Kidney tubule cell (primary cell): ENCODE results near the gene RNF43.
"Not testable (repeated sequence)": the region's sequence is repeated elsewhere in the genome, so short reads cannot be mapped to it uniquely, and the experiment has no call there.

Experiments
- DNase-seq: peaks from one replicate; pipeline ENCODE4 v3.0.0-alpha.2; 2018; ENCODE audit warnings: low spot score

The RNF43 gene

DNA sequence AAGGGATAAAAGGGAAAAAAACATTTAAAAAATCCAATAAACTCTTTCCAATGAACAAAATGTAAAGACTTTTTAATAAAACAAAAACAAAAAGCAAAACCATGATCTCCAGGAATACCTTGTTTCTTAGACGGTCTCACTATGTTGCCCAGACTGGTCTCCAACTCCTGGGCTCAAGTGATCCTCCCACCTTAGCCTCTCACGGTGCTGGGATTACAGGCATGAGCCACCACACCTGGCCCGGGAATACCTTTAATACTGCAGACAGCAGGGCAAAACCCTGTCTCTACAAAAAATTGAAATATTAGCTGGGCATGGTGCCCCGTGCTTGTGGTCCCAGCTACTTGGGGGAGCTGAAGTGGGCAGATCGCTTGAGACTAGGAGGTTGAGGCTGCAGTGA lies 7.9 kb downstream of the RNF43 start:
- DNase-seq: no peak

DNA sequence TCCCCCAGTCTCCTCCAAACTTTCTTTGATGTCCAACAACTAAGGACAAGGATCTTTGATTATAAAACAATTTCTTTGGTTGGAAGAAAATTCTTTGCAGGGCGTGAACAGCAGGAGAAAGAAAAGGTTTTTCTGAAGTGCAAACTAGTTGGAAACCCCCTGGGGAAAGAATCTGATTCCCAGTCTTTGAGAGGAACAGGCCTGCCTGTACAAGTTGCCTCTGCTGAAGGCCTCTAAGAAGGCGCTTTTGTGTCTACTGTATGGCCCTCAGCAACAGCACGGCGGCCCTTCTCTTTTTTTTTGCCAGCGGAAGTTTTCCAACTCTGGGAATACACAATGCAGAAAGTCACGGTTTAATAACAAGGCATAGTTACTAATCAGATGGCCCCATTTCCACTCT lies 14.0 kb downstream of the RNF43 start:
- no peak for DNase-seq

DNA sequence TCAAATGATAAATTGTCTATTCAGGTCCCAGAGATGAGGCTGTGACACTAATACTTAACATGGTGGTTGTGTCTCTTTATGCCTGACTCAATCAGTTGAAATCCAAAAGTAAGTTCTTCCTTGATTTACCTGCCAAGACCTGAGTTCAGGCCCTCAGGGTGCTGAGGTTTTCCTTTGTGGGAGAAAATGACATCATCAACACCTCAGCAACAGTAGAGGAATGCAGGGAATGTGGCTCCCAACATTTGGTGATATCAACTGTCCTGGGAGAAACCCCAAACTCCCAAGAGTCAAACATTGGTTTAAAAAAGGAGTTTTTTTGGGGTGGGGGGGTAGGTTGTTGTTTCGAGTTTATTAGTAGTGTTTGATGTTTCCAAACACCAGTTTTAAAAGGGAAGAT lies 14.7 kb downstream of the RNF43 start:
- peak; percentile 83 for DNase-seq

DNA sequence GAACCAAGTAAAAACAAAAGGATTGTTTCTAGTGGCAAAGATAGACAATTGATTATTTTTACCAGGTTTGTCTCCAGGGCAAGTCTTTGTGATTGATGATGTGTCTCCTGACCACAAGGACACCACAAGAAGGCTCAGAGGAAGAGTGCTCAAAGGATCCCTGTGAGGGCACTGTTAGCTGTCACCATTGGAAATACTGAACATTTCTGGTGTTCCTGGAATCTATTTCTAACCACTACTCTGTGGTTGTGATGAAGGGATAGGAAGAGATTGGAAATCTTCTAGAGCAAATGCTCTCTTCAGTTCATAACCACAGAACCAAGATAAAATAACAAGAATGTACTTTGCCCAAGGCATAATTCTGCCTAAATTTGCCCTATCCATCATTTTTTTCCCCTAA lies 15.3 kb downstream of the RNF43 start:
- DNase-seq: peak; percentile 74

DNA sequence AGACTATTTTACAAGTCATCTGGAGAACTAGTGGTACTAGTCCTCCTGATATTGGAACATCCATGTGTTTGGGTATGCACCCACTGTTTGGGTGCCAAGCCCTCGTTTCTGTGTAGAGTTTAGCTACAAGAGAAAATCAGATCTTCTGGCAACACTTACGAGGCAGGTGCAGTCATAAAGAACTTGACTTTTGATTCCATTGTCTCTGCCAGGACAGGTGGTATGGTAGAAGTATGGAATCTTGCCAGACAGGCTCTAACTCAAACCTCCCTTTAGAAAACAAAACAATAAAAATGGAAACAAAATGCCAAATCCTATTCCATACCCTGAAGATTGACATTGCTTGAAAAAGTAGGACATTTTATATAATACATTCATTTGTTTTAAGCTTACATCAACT lies 16.0 kb downstream of the RNF43 start:
- no peak for DNase-seq

DNA sequence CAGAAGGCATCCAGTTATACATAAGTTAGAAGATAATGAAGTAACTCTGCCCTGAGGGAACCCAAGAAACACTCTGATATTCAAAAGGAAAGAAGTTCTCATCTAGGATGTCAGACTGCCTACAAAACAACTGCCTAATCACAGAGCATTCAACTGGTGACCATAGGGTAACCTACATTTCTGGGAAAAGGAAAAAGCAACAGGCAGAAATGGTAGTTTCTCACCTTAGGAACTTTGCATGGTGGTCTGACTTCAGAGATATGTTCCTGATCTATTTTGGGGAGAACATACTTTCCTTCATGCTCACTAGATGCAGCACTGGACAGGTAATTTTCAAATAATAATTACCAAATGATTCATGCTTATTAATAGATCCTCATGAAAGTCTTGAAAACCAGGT lies 16.5 kb downstream of the RNF43 start:
- no peak for DNase-seq

DNA sequence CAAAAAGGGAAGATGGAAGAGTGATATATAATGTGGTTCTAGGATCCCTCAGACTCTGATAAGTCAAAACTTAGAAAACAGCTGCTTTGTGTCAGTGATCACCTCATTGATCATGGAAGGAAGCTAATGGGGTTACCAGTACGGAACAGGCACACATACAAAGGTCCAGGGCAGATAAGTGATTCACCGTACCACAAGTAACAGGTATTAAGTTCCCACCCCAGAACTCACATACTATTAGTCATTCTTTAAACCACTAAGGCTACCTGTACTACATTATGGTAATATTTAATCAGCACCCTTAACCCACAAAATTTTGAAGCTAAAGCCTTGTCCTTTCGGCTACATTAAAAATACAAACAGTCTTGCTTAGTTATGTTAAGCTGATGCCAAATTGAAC lies 17.4 kb downstream of the RNF43 start:
- DNase-seq: peak; percentile 70

DNA sequence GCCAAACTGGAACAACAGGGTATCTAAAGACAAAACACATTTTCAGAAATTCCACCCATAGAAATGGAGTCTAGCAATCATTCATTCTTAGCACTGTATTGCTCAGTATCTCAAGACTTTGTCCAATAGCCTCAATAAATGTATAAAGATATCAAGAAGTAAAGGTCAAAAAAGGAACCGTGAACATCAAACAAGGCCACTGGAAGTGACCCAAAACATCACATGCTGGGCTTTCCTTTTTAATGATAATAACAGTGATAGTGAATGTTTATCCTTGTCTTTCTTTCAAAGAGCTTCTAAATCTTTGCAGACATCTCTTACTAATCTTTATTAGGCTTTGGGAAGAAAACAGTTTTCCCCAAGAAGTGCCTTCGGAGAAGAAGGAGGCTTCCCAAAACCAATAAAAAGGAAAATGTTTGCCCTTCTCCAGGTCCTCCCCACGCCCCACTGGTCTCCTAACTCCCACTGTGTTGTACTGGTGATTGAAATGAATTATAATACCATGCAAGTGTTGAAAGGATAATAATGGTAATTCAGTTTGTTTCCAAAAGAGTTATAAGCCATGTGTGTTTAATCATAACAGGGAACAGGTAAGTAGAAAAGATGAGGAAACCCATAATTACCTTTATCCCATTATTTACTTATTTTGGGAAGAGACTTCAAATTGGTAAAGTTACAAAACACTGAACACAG lies 18.6 kb downstream of the RNF43 start:
- DNase-seq: no peak

DNA sequence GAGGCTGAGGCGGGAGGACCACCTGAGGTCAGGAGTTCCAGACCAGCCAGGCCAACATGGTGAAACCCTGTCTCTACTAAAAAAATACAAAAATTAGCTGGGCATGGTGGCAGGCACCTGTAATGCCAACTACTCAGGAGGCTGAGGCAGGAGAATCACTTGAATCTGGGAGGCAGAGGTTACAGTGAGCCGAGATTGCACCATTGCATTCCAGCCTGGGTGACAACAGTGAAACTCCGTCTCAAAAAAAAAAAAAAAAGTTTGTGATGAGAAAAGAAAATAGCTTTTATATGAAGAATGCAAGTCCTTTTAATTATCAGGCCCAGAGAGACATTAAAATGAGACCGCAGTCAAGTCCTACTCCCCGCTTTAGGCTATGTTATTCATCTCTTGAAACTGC lies 19.9 kb downstream of the RNF43 start:
- DNase-seq: not testable (repeated sequence)

DNA sequence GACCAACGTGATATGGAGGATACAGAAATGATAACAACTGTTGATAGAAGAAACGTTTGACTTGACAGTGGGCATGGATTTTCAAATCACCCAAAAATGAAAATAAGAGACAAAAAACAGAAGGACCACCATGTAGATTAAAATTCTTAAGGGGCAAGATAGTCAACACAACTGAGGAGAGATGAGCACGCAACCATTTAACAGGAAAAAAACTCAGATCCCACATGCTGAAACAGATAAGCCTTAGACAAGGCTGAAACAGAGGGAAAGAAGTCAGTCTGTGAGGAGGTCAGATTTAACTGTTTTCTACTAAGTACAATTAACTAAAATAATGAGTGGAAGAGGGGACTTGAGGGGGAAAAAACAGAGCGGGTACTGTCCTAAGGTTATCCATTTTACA lies 21.2 kb downstream of the RNF43 start:
- no peak for DNase-seq

DNA sequence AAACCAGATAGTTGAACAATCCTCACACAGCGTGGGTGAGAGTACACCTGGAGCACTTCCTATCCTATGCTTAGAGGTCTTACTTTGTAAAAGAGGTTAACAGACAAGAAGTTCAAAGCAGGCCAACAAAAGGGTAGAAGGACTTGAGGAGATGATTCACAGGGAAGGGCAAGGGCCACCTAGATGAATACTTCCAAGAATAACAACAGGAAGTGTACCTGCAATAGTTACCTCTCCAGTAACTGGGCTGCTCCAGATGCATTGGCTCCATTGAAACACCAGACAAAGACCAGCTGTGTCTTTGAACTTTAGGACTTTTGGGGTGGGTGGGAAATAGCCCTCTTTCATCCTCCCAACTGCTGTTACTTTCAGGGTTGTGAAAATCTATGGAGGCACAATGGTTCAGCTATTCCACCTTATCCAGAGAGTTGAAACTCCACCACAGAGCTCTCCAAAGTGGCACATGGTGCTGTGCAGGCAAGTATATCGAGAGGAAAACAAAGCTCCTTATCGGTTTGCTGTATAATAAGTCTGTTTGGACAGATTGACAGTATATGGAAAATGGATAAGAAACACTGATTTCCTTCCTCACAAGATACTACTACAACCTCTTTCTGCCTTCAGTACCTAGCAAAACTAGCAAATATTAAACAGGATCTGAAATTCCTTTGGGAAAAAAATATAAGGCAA lies 22.7 kb downstream of the RNF43 start:
- peak; percentile 50 for DNase-seq

DNA sequence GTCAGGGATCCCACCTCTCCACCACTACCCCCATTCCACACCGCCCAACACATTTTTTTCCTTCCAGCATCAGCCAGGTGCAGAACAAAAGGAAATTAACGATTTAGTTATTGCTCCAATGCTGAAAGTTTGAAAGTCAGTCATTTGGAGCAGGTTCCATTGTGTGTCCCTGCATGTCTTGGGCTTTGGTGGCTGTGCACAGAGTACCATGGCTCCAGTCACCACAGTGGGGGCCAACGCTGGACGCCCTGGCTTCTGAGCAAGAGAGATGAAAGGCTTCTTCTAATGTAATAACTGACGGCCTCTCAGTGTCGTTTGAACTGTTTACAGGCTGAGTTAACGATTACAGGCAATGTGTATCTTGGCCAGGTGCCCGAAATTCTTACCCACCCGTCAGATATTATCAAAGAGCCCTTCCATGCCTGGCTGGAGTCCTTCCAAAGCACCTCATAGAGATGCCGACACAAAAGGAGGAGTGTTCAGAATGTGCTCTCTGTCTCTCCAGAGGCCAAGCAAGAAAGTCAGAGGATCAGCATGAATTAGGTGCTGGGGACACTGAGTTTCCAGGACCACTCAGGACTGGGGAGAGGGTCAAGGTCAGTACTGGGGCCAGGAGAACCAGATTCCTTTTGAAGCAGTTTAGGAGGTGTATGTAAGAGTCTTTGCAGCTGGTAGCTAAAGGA lies 25.9 kb downstream of the RNF43 start:
- DNase-seq: peak; percentile 97

DNA sequence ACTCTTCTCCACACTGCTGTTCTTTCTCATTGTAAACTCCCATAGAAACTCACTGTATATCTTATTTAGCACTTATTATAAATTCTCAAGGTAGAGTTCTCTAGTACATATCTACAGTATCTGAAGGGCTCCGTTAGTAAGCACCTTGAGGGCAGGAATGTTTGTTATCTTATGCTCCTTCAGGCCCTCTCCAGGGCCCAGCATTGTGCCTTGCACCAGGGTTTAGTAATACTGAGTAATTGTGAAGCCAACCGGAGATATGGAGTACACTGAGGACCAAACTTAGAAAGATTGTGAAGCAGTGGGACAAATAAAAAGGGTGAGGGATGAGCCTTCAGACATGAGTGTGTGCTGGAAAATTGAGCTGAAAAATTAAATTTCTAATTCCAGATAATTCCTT lies 26.4 kb downstream of the RNF43 start:
- DNase-seq: no peak

DNA sequence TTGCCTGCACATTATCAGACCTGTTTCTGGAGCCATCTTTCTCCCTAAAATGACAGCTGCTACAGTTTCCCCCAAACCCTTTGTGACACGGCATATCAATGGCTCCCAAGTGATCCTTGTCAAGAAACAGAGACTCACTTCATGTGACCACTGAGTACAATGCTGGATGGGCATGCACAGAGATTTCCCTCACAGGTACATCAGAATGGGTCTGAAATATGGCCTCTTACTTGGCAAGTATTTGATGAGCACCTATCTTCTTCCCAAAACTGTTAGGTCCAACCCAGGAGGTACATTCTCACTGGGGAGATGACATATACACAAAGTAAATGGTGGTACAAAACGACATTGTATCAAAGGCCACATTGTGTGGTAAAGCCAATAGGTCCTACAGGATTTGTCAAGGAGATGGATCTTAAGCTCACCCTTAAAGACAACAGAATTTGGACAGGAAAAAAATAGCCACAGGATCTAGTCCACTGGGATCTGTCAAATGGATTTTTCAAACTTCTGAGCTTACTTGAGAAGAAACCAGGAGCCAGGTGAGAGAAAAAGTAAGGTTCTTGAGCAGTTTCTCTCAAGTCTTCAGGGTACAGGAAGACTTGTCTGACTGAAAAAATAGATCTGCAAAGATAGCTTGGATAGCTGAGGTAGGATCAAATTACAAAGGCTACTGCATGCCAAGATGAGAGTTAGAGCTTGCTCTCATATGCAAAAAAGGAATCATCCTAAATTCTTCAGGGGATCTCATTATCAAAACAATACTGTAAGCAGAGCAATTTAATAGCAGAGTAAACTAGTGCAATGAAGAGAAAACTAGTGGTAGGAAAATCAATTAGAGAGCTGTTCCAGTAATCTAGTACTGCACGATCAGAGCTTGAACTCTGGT lies 28.8 kb downstream of the RNF43 start:
- DNase-seq: no peak

DNA sequence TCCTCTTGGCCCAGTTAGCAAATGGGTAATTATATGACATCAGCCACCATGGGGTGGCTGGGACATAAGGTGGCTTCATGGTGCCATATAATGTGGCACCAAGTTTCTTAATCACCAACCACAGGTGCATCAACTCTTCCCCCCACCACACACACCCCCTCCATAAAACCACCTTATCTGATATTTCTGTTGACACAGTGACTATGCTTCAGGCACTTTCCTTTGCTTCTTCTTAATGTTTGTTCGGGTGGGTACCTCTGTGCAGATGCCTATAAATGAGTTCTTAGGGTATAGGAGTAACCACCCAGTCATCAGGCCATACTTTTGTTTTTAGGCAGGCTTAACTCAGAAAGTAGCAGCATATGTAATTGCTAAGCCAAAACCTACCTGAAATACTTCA lies 29.5 kb downstream of the RNF43 start:
- DNase-seq: peak; percentile 53

DNA sequence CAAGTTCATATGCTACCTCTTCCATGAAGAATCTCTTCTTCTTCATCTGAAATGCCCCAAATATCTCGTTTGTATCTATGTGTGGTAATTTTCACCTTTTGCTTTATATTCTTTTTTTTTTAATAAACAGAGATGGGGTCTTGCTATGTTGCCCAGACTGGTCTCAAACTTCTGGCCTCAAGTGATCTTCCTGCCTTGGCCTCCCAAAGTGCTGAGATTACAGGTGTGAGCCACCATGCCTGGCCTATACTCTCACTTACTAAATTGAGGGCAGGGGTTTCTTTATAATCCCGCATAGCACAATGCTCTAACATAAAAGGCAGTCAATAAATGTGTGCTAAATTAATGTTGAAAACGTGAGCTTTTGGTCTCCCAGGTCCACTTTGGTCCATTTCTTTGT lies 30.6 kb downstream of the RNF43 start:
- no peak for DNase-seq

DNA sequence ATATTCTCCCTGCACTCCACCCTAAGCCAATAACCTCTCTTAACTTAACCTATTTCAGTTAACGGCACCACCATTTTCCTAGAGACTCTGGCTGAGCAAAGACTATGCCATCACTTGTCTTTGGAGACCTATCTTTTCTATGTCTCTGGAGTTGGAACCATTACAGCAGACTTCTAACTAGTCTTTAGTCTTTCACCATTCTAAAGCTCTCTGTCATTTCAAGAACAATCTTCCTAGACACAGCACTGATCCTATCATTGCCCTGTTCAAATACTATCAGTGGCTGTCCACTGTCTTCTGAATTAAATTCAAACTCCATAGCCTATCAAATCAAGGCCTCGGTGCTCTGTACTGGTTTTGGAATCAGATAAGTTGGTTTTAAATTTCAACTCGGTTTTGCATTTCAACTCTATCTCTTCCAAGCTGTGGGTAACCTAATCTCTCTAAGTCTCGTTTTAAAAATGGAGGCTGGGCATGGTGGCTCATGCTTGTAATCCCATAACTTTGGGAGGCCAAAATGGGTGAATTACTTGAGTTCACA lies 31.9 kb downstream of the RNF43 start:
- no peak for DNase-seq

DNA sequence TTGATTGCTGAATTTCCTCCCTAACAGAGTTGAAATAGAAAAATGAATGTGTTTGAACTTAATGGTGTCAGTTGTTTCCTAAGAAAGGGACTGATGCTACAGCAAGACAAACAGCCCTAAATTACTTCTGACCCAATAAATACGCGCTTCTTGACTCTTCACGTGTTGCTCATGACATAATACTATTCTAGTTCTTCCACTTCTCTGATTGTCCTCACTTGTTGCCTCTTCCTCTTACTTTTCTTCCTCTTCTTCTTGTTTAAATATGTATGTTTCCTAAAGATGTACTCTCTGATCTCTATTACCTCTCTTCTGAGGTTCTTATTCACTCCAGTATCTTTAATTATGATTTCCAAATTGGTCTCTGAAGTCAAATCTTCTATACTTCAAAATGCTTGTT lies 32.4 kb downstream of the RNF43 start:
- no peak for DNase-seq

DNA sequence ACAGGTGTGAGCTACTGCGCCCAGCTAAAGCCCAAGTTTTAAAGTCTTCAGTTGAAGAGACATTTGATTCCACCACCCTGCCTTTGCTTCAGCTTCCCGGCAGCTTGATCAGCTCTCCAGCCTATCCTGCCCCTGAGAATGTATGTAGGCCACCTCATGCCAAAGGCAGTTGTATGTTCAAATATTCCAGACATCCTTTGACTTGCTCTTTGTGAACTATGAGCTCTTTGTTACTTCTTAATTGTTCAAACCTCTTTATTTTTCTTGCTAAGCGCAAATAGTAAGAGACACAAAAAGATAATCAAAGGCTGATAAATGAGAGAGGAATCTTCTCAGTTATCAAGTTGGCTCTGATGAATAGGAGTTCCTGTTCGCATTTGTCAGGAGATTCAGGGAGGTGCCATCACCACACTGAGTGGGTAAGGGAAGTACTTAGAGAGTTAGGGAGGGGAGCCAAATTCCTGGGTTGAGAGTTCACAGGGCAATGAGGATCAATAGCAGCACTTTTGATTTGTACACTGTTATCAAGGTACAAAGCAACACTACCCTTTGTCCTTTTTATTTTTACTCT lies 33.4 kb downstream of the RNF43 start:
- DNase-seq: no peak

DNA sequence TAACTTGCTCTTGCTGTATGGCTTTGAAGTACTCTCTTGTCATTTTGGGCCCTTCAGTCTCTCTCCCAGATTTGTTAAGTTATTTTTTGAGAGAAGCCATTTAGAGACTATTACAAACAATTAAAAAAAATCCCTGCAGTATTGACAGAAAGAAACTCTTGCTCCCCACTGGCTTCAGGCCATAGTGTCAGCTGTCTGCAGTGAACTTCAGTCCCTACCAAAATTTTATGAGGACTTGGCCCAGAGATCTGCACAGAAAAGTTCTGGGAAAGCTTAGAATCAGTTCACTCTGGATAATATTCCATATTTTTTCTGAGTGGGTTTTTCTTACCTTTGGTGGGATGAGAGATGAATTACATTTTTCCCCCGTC lies 34.5 kb downstream of the RNF43 start:
- DNase-seq: no peak

DNA sequence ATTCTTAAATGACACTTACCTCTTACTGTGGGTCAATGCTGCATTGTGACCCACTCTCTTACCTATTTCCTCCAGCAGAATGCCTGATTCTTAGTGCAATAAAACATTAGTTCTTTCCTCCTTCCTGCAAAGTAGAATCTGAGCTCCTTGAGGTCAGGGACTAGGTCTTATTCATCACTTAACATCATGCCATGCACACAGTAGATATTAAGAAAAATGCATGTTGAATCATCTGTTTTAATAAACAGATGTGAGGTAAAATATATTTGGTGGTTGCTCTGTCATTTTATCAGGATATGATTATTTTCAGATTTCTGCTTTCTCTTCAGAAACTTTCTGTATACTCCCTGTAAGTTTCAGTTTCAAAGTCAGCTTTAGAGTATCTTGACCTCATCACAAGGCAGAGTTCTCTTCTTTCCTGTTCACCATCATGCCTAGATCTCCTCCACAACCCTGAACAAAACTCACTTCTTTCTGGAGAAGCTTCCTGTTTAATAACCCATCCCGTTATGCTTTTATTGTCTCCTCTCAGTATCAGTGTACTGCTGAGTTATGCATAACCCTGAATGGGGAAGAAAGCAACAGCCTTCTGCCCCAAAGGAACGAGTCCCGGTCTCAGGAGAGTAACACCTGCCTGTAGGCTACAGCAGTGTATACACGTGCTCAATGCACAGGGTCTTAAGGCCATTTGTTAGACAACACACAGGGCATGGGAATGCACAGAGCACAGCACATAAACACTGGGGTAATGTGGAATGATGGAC lies 35.0 kb downstream of the RNF43 start:
- DNase-seq: no peak
